Caco-2 (cell line): ENCODE results near the gene GPA33. TPM values are rescaled to one million over a fixed set of nuclear protein-coding genes. Genes with fewer than 3 reads are reported as not detected.

Experiments
- BruUV-seq: library from RNA; stranded (reverse); fragments of 400-500 nt; replicated peaks from 2 replicates; lab custom pipeline; 2021; lab: Mats Ljungman, UMichigan
- CTCF ChIA-PET: fragments of 300-600 bp; sonication (Branson Sonifier 250); formaldehyde crosslinking; loops from one replicate; lab custom pipeline; 2022; ENCODE audit warnings: antibody characterized with exemption; lab: Charles Lee
- POLR2A ChIA-PET: fragments of 300-600 bp; sonication (Branson Sonifier 250); formaldehyde crosslinking; loops from one replicate; lab custom pipeline; 2022; ENCODE audit warnings: antibody characterized with exemption; lab: Charles Lee
- DNase-seq, 2 experiments: peaks; one replicate each; pipeline versions ENCODE4 v3.0.0 to v3.0.0-alpha.2; 2020 to 2022
- H3K27me3 ChIP-seq: replicated peaks from 2 replicates; pipeline ENCODE4 v1.6.0; 2011; ENCODE audit warnings: low read length; ENCODE audit not compliant: control insufficient read depth, insufficient read depth
- H3K36me3 ChIP-seq: 2 replicates; pipeline ENCODE4 v1.5.1; 2011; ENCODE audit warnings: low read length; ENCODE audit not compliant: control insufficient read depth, insufficient read depth
- H3K4me1 ChIP-seq: fragments of 250-450 bp; sonication (Bioruptor Pico); 2 replicates; pipeline ENCODE4 v1.5.1; 2020; ENCODE audit warnings: mild to moderate bottlenecking
- H3K4me3 ChIP-seq: 2 replicates; pipeline ENCODE4 v1.5.1; 2011; ENCODE audit warnings: low read depth, mild to moderate bottlenecking, control low read depth, low read length
- H3K9me3 ChIP-seq: fragments of 250-450 bp; sonication (Bioruptor Pico); 2 replicates; pipeline ENCODE4 v1.5.1; 2020; ENCODE audit warnings: mild to moderate bottlenecking, moderate library complexity
- H3K27ac Mint-ChIP-seq: one replicate; pipeline ENCODE4 v1.8.0; 2022; ENCODE audit warnings: mixed read lengths; ENCODE audit not compliant: unreplicated experiment
- H3K27me3 Mint-ChIP-seq: one replicate; pipeline ENCODE4 v1.8.0; 2022; ENCODE audit warnings: mixed read lengths; ENCODE audit not compliant: insufficient read depth, unreplicated experiment
- H3K36me3 Mint-ChIP-seq: one replicate; pipeline ENCODE4 v1.8.0; 2022; ENCODE audit warnings: mild to moderate bottlenecking, mixed read lengths; ENCODE audit not compliant: insufficient read depth, unreplicated experiment
- H3K4me1 Mint-ChIP-seq: one replicate; pipeline ENCODE4 v1.8.0; 2022; ENCODE audit warnings: low read depth, mixed read lengths; ENCODE audit not compliant: unreplicated experiment
- H3K4me3 Mint-ChIP-seq: one replicate; pipeline ENCODE4 v1.8.0; 2022; ENCODE audit warnings: mild to moderate bottlenecking, moderate library complexity, mixed read lengths; ENCODE audit not compliant: unreplicated experiment
- H3K9me3 Mint-ChIP-seq: one replicate; pipeline ENCODE4 v1.8.0; 2022; ENCODE audit warnings: mixed read lengths; ENCODE audit not compliant: unreplicated experiment
- CTCF ChIP-seq, 2 experiments: fragments of 200-600 bp in 1 of 2; IDR thresholded peaks; 1 replicate in 1 of 2; 2 replicates in 1 of 2; pipeline versions ENCODE4 v1.5.1 to v1.8.0; 2011 to 2022; ENCODE audit warnings: antibody characterized with exemption in 1 of 2, control low read depth in 1 of 2, inconsistent platforms in 1 of 2, low read depth in 1 of 2, low read length in 1 of 2, mild to moderate bottlenecking in 1 of 2, moderate library complexity in 1 of 2; ENCODE audit not compliant: insufficient read depth in 1 of 2, severe bottlenecking in 1 of 2, unreplicated experiment in 1 of 2
- intact Hi-C: fragments of 100-400 bp; cut with micrococcal nuclease; formaldehyde crosslinking; loops from one replicate; pipeline ENCODE4 v1.10.0; 2022; ENCODE audit not compliant: unreplicated experiment
- total RNA-seq: library from RNA; stranded (reverse); gene quantifications from 2 replicates; pipeline ENCODE4 v1.2.3, GENCODE V29; 2022

GPA33 gene
- total RNA-seq, 1 experiment from 2014 or later, result not detected

GRCh38 chr1:167137332-167137781 is 47.2 kb upstream of the GPA33 start:
- H3K4me1 Mint-ChIP-seq, result no peaks in the 10 kb centered on the region
- no peak for TF ChIP-seq CTCF (IDR thresholded peaks at IDR 0.05; ENCODE audit: insufficient read depth in 1 of 2, low read depth in 1 of 2, low read length in 1 of 2, severe bottlenecking in 1 of 2, unreplicated experiment in 1 of 2)
- no peak overlapping the region for H3K4me3 ChIP-seq
- no peaks in the 10 kb centered on the region for H3K36me3 Mint-ChIP-seq
- H3K27ac Mint-ChIP-seq, result no peak overlapping the region
- no peaks in the 10 kb centered on the region for H3K36me3 ChIP-seq
- H3K4me1 ChIP-seq, result no peaks in the 10 kb centered on the region
- H3K4me3 Mint-ChIP-seq, result no peak overlapping the region
- intact Hi-C loops, result no loop called here
- BruUV-seq, result no TSS peak
- no peaks in the 10 kb centered on the region for H3K9me3 ChIP-seq
- no peaks in the 10 kb centered on the region for H3K9me3 Mint-ChIP-seq
- ChIA-PET POLR2A (interaction anchor here (1.1 kb wide), 1 partner anchor 83 kb away, joined by 3 read pairs; the partner anchor contains the start of gene POU2F1), CTCF (no interaction called here)
- peaks cover 3% of the 10 kb centered on the region for H3K27me3 Mint-ChIP-seq
- DNase-seq, result no peak
- H3K27me3 ChIP-seq, result no peaks in the 10 kb centered on the region

GRCh38 chr1:167136806-167137205 is 46.6 kb upstream of the GPA33 start:
- Mint-ChIP-seq H3K27me3 (peaks cover 3% of the 10 kb centered on the region), H3K36me3 (no peaks in the 10 kb centered on the region), H3K27ac (no peak overlapping the region), H3K4me1 (no peaks in the 10 kb centered on the region), H3K4me3 (no peak overlapping the region), H3K9me3 (no peaks in the 10 kb centered on the region)
- no peak overlapping the region for H3K4me3 ChIP-seq
- no peaks in the 10 kb centered on the region for H3K9me3 ChIP-seq
- H3K4me1 ChIP-seq, result no peaks in the 10 kb centered on the region
- intact Hi-C loops, result no loop called here
- ChIA-PET CTCF (no interaction called here), POLR2A (interaction anchor here (1.1 kb wide), 1 partner anchor 83 kb away, joined by 3 read pairs; the partner anchor contains the start of gene POU2F1)
- no peaks in the 10 kb centered on the region for H3K36me3 ChIP-seq
- no TSS peak for BruUV-seq
- no peaks in the 10 kb centered on the region for H3K27me3 ChIP-seq
- TF ChIP-seq CTCF (IDR thresholded peaks at IDR 0.05; ENCODE audit: insufficient read depth in 1 of 2, low read depth in 1 of 2, low read length in 1 of 2, severe bottlenecking in 1 of 2, unreplicated experiment in 1 of 2), result no peak
- DNase-seq, result no peak

- intact Hi-C loops, result no loop called here
- DNase-seq, result no peak
Observed at GRCh38 chr1:167136191-167136614, 46.0 kb upstream of the GPA33 start.

More at GRCh38 chr1:167136191-167136614, 46.0 kb upstream of the GPA33 start:
- H3K4me1 Mint-ChIP-seq, result no peaks in the 10 kb centered on the region
- H3K9me3 Mint-ChIP-seq, result no peaks in the 10 kb centered on the region
- Histone ChIP-seq H3K36me3 (no peaks in the 10 kb centered on the region), H3K27me3 (no peaks in the 10 kb centered on the region), H3K4me3 (no peak overlapping the region), H3K4me1 (no peaks in the 10 kb centered on the region), H3K9me3 (no peaks in the 10 kb centered on the region)
- ChIA-PET CTCF (interaction anchor here (0.5 kb wide), 1 partner anchor 84 kb away, joined by 6 read pairs; no protein-coding TSS in a partner anchor), POLR2A (no interaction called here)
- no peaks in the 10 kb centered on the region for H3K36me3 Mint-ChIP-seq
- BruUV-seq, result no TSS peak
- no peak overlapping the region for H3K4me3 Mint-ChIP-seq
- no peak for TF ChIP-seq CTCF (IDR thresholded peaks at IDR 0.05; ENCODE audit: insufficient read depth in 1 of 2, low read depth in 1 of 2, low read length in 1 of 2, severe bottlenecking in 1 of 2, unreplicated experiment in 1 of 2)
- H3K27me3 Mint-ChIP-seq, result peaks cover 3% of the 10 kb centered on the region
- no peak overlapping the region for H3K27ac Mint-ChIP-seq
